ENCODE measurements around the gene NME1.
A peak's percentile ranks its signal among the peaks of the same experiment; 100 is the strongest.

The NME1 gene

GRCh38 chr17:51118330-51119195 lies 34.8 kb upstream of the NME1 start:
- no peak overlapping the region for H3K18ac ChIP-seq (ENCODE audit: low read length)
- no peak overlapping the region for H3K4me2 ChIP-seq (ENCODE audit: insufficient read depth, low read length, poor library complexity, severe bottlenecking)
- no peak overlapping the region for H2AFZ ChIP-seq (ENCODE audit: low read length)
- no CpG with 5 or more reads among the region's 14 CpGs for WGBS, 2 donors (ENCODE audit: extremely low coverage in 2 of 2, insufficient read length in 2 of 2, insufficient replicate concordance in 1 of 2)
- H3K36me3 ChIP-seq (replicated peaks in 1 of 2; ENCODE audit: control insufficient read depth in 2 of 2, insufficient read depth in 2 of 2, low read length in 2 of 2): no peaks in the 10 kb centered on the region
- H2BK5ac ChIP-seq (ENCODE audit: low read length): no peak overlapping the region
- peaks cover 6% of the 10 kb centered on the region for H3K79me1 ChIP-seq (ENCODE audit: low read depth, low read length)
- H3K14ac ChIP-seq (ENCODE audit: low read length): no peak overlapping the region
- no peak overlapping the region for H2BK12ac ChIP-seq (ENCODE audit: low read length)
- no peak overlapping the region for H4K91ac ChIP-seq (ENCODE audit: low read depth, low read length, poor library complexity)
- no peak overlapping the region for H3K23ac ChIP-seq (ENCODE audit: low read depth, low read length, poor library complexity)
- H3K27ac ChIP-seq (replicated peaks; ENCODE audit: low read length): no peak overlapping the region
- peaks cover 8 to 16% of the 10 kb centered on the region in 2 donors for H3K4me1 ChIP-seq (ENCODE audit: control insufficient read depth in 2 of 2, insufficient read depth in 1 of 2, low read depth in 1 of 2, low read length in 2 of 2)
- no peak overlapping the region for H2BK15ac ChIP-seq (ENCODE audit: low read length)
- H3K27me3 ChIP-seq (ENCODE audit: control insufficient read depth in 3 of 3, insufficient read depth in 3 of 3, low read depth in 1 of 3, low read length in 3 of 3): no peaks in the 10 kb centered on the region
- no peak overlapping the region for H3K4ac ChIP-seq (ENCODE audit: low read length)
- H2BK120ac ChIP-seq (ENCODE audit: low read depth, low read length): no peak overlapping the region
- no peak overlapping the region for H2AK5ac ChIP-seq (ENCODE audit: low read depth, low read length)
- peak overlapping the region in 1 of 2 donors; percentile 100 for H3K4me3 ChIP-seq (ENCODE audit: low read length in 2 of 2)
- H3K9me3 ChIP-seq (replicated peaks in 1 of 2; ENCODE audit: control insufficient read depth in 2 of 2, insufficient read depth in 1 of 2, low read depth in 1 of 2, low read length in 2 of 2): no peaks in the 10 kb centered on the region
- H3K9ac ChIP-seq (ENCODE audit: low read depth, low read length, poor library complexity): no peak overlapping the region
- no peak for DNase-seq (ENCODE audit: low spot score)
- H4K8ac ChIP-seq (ENCODE audit: low read depth, low read length): no peak overlapping the region

GRCh38 chr17:51119415-51120356 lies 33.7 kb upstream of the NME1 start:
- H3K27ac ChIP-seq (replicated peaks; ENCODE audit: low read length): peak overlapping the region; percentile 64
- H2BK5ac ChIP-seq (ENCODE audit: low read length): no peak overlapping the region
- H3K18ac ChIP-seq (ENCODE audit: low read length): peak overlapping the region; percentile 85
- H3K23ac ChIP-seq (ENCODE audit: low read depth, low read length, poor library complexity): peak overlapping the region; percentile 97
- peak overlapping the region; percentile 82 for H3K14ac ChIP-seq (ENCODE audit: low read length)
- DNase-seq (ENCODE audit: low spot score): peak; percentile 37
- H3K4me2 ChIP-seq (ENCODE audit: insufficient read depth, low read length, poor library complexity, severe bottlenecking): peak overlapping the region; percentile 75
- H3K36me3 ChIP-seq (replicated peaks in 1 of 2; ENCODE audit: control insufficient read depth in 2 of 2, insufficient read depth in 2 of 2, low read length in 2 of 2): no peaks in the 10 kb centered on the region
- peaks cover 8 to 16% of the 10 kb centered on the region in 2 donors for H3K4me1 ChIP-seq (ENCODE audit: control insufficient read depth in 2 of 2, insufficient read depth in 1 of 2, low read depth in 1 of 2, low read length in 2 of 2)
- H3K79me1 ChIP-seq (ENCODE audit: low read depth, low read length): peaks cover 6% of the 10 kb centered on the region
- H3K4me3 ChIP-seq (ENCODE audit: low read length in 2 of 2): peak overlapping the region; percentile 89 to 100
- H3K4ac ChIP-seq (ENCODE audit: low read length): no peak overlapping the region
- no peak overlapping the region for H4K8ac ChIP-seq (ENCODE audit: low read depth, low read length)
- no peak overlapping the region for H4K91ac ChIP-seq (ENCODE audit: low read depth, low read length, poor library complexity)
- WGBS, 2 donors (ENCODE audit: extremely low coverage in 2 of 2, insufficient read length in 2 of 2, insufficient replicate concordance in 1 of 2): no CpG with 5 or more reads among the region's 49 CpGs
- no peaks in the 10 kb centered on the region for H3K27me3 ChIP-seq (ENCODE audit: control insufficient read depth in 3 of 3, insufficient read depth in 3 of 3, low read depth in 1 of 3, low read length in 3 of 3)
- H3K9ac ChIP-seq (ENCODE audit: low read depth, low read length, poor library complexity): peak overlapping the region; percentile 99
- H2AFZ ChIP-seq (ENCODE audit: low read length): peak overlapping the region; percentile 93
- no peaks in the 10 kb centered on the region for H3K9me3 ChIP-seq (replicated peaks in 1 of 2; ENCODE audit: control insufficient read depth in 2 of 2, insufficient read depth in 1 of 2, low read depth in 1 of 2, low read length in 2 of 2)
- H2AK5ac ChIP-seq (ENCODE audit: low read depth, low read length): no peak overlapping the region
- no peak overlapping the region for H2BK12ac ChIP-seq (ENCODE audit: low read length)
- no peak overlapping the region for H2BK120ac ChIP-seq (ENCODE audit: low read depth, low read length)
- peak overlapping the region; percentile 71 for H2BK15ac ChIP-seq (ENCODE audit: low read length)

GRCh38 chr17:51120357-51120738 lies 33.0 kb upstream of the NME1 start:
- peak overlapping the region; percentile 85 for H3K18ac ChIP-seq (ENCODE audit: low read length)
- H3K4me3 ChIP-seq (ENCODE audit: low read length in 2 of 2): peak overlapping the region; percentile 89 to 100
- H2BK12ac ChIP-seq (ENCODE audit: low read length): no peak overlapping the region
- WGBS, 2 donors (ENCODE audit: extremely low coverage in 2 of 2, insufficient read length in 2 of 2, insufficient replicate concordance in 1 of 2): no CpG with 5 or more reads among the region's 42 CpGs
- H4K91ac ChIP-seq (ENCODE audit: low read depth, low read length, poor library complexity): no peak overlapping the region
- peak overlapping the region; percentile 82 for H3K14ac ChIP-seq (ENCODE audit: low read length)
- H2BK15ac ChIP-seq (ENCODE audit: low read length): peak overlapping the region; percentile 71
- DNase-seq (ENCODE audit: low spot score): no peak
- H2AFZ ChIP-seq (ENCODE audit: low read length): peak overlapping the region; percentile 93
- H3K4me2 ChIP-seq (ENCODE audit: insufficient read depth, low read length, poor library complexity, severe bottlenecking): peak overlapping the region; percentile 75
- no peak overlapping the region for H4K8ac ChIP-seq (ENCODE audit: low read depth, low read length)
- peaks cover 8 to 16% of the 10 kb centered on the region in 2 donors for H3K4me1 ChIP-seq (ENCODE audit: control insufficient read depth in 2 of 2, insufficient read depth in 1 of 2, low read depth in 1 of 2, low read length in 2 of 2)
- no peak overlapping the region for H2AK5ac ChIP-seq (ENCODE audit: low read depth, low read length)
- peak overlapping the region; percentile 97 for H3K23ac ChIP-seq (ENCODE audit: low read depth, low read length, poor library complexity)
- H2BK120ac ChIP-seq (ENCODE audit: low read depth, low read length): no peak overlapping the region
- H3K27me3 ChIP-seq (ENCODE audit: control insufficient read depth in 3 of 3, insufficient read depth in 3 of 3, low read depth in 1 of 3, low read length in 3 of 3): no peaks in the 10 kb centered on the region
- H2BK5ac ChIP-seq (ENCODE audit: low read length): peak overlapping the region; percentile 84
- no peaks in the 10 kb centered on the region for H3K9me3 ChIP-seq (replicated peaks in 1 of 2; ENCODE audit: control insufficient read depth in 2 of 2, insufficient read depth in 1 of 2, low read depth in 1 of 2, low read length in 2 of 2)
- H3K36me3 ChIP-seq (replicated peaks in 1 of 2; ENCODE audit: control insufficient read depth in 2 of 2, insufficient read depth in 2 of 2, low read length in 2 of 2): no peaks in the 10 kb centered on the region
- H3K79me1 ChIP-seq (ENCODE audit: low read depth, low read length): peaks cover 6% of the 10 kb centered on the region
- peak overlapping the region; percentile 99 for H3K9ac ChIP-seq (ENCODE audit: low read depth, low read length, poor library complexity)
- H3K4ac ChIP-seq (ENCODE audit: low read length): no peak overlapping the region
- H3K27ac ChIP-seq (replicated peaks; ENCODE audit: low read length): peak overlapping the region; percentile 64
